Measurements from ENCODE around the gene ITGAL. TPM values are rescaled to one million over a fixed set of nuclear protein-coding genes. Genes with fewer than 3 reads are reported as not detected.

The ITGAL gene
- total and polyA plus RNA-seq, 2 of the 13 experiments (the other 11 are each of a cell fraction or from before 2014, with no cell fraction given): 0.86 to 1.2 TPM

- TF ChIP-seq ZNF784 (CRISPR knock-in tag; IDR thresholded peaks at IDR 0.05; ENCODE audit: borderline replicate concordance) (0 out of 2 replicates have a peak, but pooled peaks have one; percentile 18), ATF1 (CRISPR knock-in tag; IDR thresholded peaks at IDR 0.05) (0 out of 2 replicates have a peak, but pooled peaks have one; percentile 2), KAT7 (CRISPR knock-in tag; IDR thresholded peaks at IDR 0.05; ENCODE audit: borderline replicate concordance) (peak; percentile 42; the same call in 1 of the 2 replicates), ARID3A (IDR thresholded peaks at IDR 0.05; ENCODE audit: low read depth, low read length) (no peak), ZNF562 (CRISPR knock-in tag; IDR thresholded peaks at IDR 0.05; ENCODE audit: borderline replicate concordance) (no peak), GATA4 (IDR thresholded peaks at IDR 0.05; ENCODE audit: borderline replicate concordance, low read depth) (no peak), ZFP82 (CRISPR knock-in tag; IDR thresholded peaks at IDR 0.05; ENCODE audit: borderline replicate concordance) (no peak), IRX3 (CRISPR knock-in tag; IDR thresholded peaks at IDR 0.05; ENCODE audit: borderline replicate concordance, low read depth) (peak; percentile 83; the same call in 1 of the 2 replicates), NFKB2 (CRISPR knock-in tag; IDR thresholded peaks at IDR 0.05; ENCODE audit: borderline replicate concordance) (peak; percentile 96; the same call in 1 of the 2 replicates), ZNF235 (CRISPR knock-in tag; IDR thresholded peaks at IDR 0.05; ENCODE audit: borderline replicate concordance) (no peak), CCDC6 (CRISPR knock-in tag; IDR thresholded peaks at IDR 0.05) (0 out of 2 replicates have a peak, but pooled peaks have one; percentile 14), KLF15 (CRISPR knock-in tag; IDR thresholded peaks at IDR 0.05; ENCODE audit: borderline replicate concordance) (no peak), ZNF768 (CRISPR knock-in tag; IDR thresholded peaks at IDR 0.05) (peak; percentile 72; the same call in 1 of the 2 replicates), NBN (conservative IDR thresholded peaks at IDR 0.05) (no peak), STAG1 (CRISPR knock-in tag; IDR thresholded peaks at IDR 0.05) (peak; percentile 73), ZSCAN31 (CRISPR knock-in tag; IDR thresholded peaks at IDR 0.05; ENCODE audit: low read depth) (peak; percentile 54; the same call in 1 of the 2 replicates), ZKSCAN1 (IDR thresholded peaks at IDR 0.05; ENCODE audit: low read length) (no peak), ZNF75D (CRISPR knock-in tag; IDR thresholded peaks at IDR 0.05; ENCODE audit: borderline replicate concordance) (peak; percentile 75; the same call in 1 of the 2 replicates), ZNF761 (CRISPR knock-in tag; conservative IDR thresholded peaks at IDR 0.05) (peak; percentile 64; the same call in 1 of the 2 replicates), ZBTB49 (CRISPR knock-in tag; IDR thresholded peaks at IDR 0.05; ENCODE audit: borderline replicate concordance) (peak; percentile 28; the same call in 1 of the 2 replicates), ZFP36L2 (CRISPR knock-in tag; IDR thresholded peaks at IDR 0.05) (no peak), SKI (IDR thresholded peaks at IDR 0.05; ENCODE audit: partially characterized antibody) (no peak), ZNF12 (CRISPR knock-in tag; IDR thresholded peaks at IDR 0.05) (no peak), ZNF878 (CRISPR knock-in tag; IDR thresholded peaks at IDR 0.05) (no peak), ZNF777 (CRISPR knock-in tag; IDR thresholded peaks at IDR 0.05) (no peak), NPAS2 (CRISPR knock-in tag; IDR thresholded peaks at IDR 0.05; ENCODE audit: borderline replicate concordance) (no peak), KLF9 (CRISPR knock-in tag; IDR thresholded peaks at IDR 0.05; ENCODE audit: low read depth) (no peak)
Observed at GRCh38 chr16:30430428-30430970, 42.0 kb upstream of the ITGAL start (continued).
